HEK293 (cell line): ENCODE data around the gene OR12D3.

ENCODE experiments used
- CTCF ChIA-PET: fragments of 350-600 bp; formaldehyde crosslinking; extraction: SDS; loops from one replicate; lab custom pipeline; 2021; ENCODE audit warnings: antibody characterized with exemption; lab: Yijun Ruan, JAX
- POLR2A ChIA-PET: fragments of 300-600 bp; formaldehyde crosslinking; extraction: SDS; loops from one replicate; lab custom pipeline; 2020; ENCODE audit warnings: antibody characterized with exemption, inconsistent platforms; lab: Yijun Ruan, JAX
- H3K27ac ChIP-seq: fragments of 200-500 bp; sonication (Bioruptor generic); 2 replicates; pipeline ENCODE4 v1.5.1; 2014; ENCODE audit warnings: low read depth, low read length, control low read depth, inconsistent platforms; ENCODE audit errors: extremely low read depth
- H3K36me3 ChIP-seq, 2 experiments: fragments of 200-500 bp in 1 of 2; sonication (Bioruptor generic) in 1 of 2; 1 replicate in 1 of 2; 2 replicates in 1 of 2; pipeline ENCODE4 v1.5.1; 2014 to 2017; ENCODE audit warnings: inconsistent platforms in 2 of 2, low read length in 2 of 2; ENCODE audit not compliant: control insufficient read depth in 2 of 2, insufficient read depth in 1 of 2
- H3K4me1 ChIP-seq: fragments of 200-500 bp; sonication (Bioruptor generic); 2 replicates; pipeline ENCODE4 v1.5.1; 2014; ENCODE audit warnings: mild to moderate bottlenecking, low read length, inconsistent platforms; ENCODE audit not compliant: control insufficient read depth, insufficient read depth
- H3K4me3 ChIP-seq: 2 replicates; pipeline ENCODE4 v1.5.1; 2011; ENCODE audit warnings: low read depth, mild to moderate bottlenecking, control low read depth, low read length, moderate library complexity
- H3K9me3 ChIP-seq: fragments of 200-500 bp; sonication (Bioruptor generic); 2 replicates; pipeline ENCODE4 v1.5.1; 2014; ENCODE audit warnings: low read depth, low read length, inconsistent platforms; ENCODE audit not compliant: control insufficient read depth, insufficient read depth
- BCL11B ChIP-seq: fragments of 450-650 bp; formaldehyde crosslinking; IDR thresholded peaks from 2 replicates; pipeline ENCODE4 v1.5.1; 2016; ENCODE audit warnings: low read depth, missing biosample characterization, missing genetic modification characterization
- RBAK ChIP-seq: fragments of 450-650 bp; formaldehyde crosslinking; IDR thresholded peaks from 2 replicates; pipeline ENCODE4 v1.5.1; 2016; ENCODE audit warnings: missing biosample characterization, missing genetic modification characterization
- SALL2 ChIP-seq: fragments of 450-650 bp; formaldehyde crosslinking; IDR thresholded peaks from 2 replicates; pipeline ENCODE4 v1.5.0; 2017; ENCODE audit warnings: missing biosample characterization, mild to moderate bottlenecking, missing genetic modification characterization, borderline replicate concordance
- SCRT1 ChIP-seq: fragments of 450-650 bp; formaldehyde crosslinking; IDR thresholded peaks from 2 replicates; pipeline ENCODE4 v1.5.1; 2016; ENCODE audit warnings: missing biosample characterization, missing genetic modification characterization, borderline replicate concordance
- SCRT2 ChIP-seq: fragments of 450-650 bp; formaldehyde crosslinking; IDR thresholded peaks from 2 replicates; pipeline ENCODE4 v1.5.1; 2016; ENCODE audit warnings: missing biosample characterization, missing genetic modification characterization
- ZBTB8A ChIP-seq: fragments of 450-650 bp; formaldehyde crosslinking; IDR thresholded peaks from 2 replicates; pipeline ENCODE4 v1.5.1; 2016; ENCODE audit warnings: missing biosample characterization, missing genetic modification characterization
- ZNF10 ChIP-seq: fragments of 450-650 bp; formaldehyde crosslinking; IDR thresholded peaks from 2 replicates; pipeline ENCODE4 v1.5.1; 2017; ENCODE audit warnings: missing biosample characterization, missing genetic modification characterization
- ZNF274 ChIP-seq, 2 experiments: fragments of 200-500 bp in 1 of 2; fragments of 450-650 bp in 1 of 2; sonication (Bioruptor generic) in 1 of 2; formaldehyde crosslinking in 1 of 2; IDR thresholded peaks; 2 replicates each; pipeline versions ENCODE4 v1.5.1 to v1.6.1; 2014 to 2016; ENCODE audit warnings: borderline replicate concordance in 1 of 2, inconsistent platforms in 1 of 2, low read length in 1 of 2, missing biosample characterization in 1 of 2, missing genetic modification characterization in 1 of 2
- ZNF302 ChIP-seq: fragments of 450-650 bp; formaldehyde crosslinking; IDR thresholded peaks from 2 replicates; pipeline ENCODE4 v1.5.1; 2016; ENCODE audit warnings: missing biosample characterization, missing genetic modification characterization, low read depth
- ZNF354C ChIP-seq: fragments of 450-650 bp; formaldehyde crosslinking; IDR thresholded peaks from 2 replicates; pipeline ENCODE4 v1.5.1; 2016; ENCODE audit warnings: missing biosample characterization, missing genetic modification characterization, low read depth, borderline replicate concordance
- ZNF426 ChIP-seq: fragments of 450-650 bp; formaldehyde crosslinking; IDR thresholded peaks from 2 replicates; pipeline ENCODE4 v1.5.1; 2017; ENCODE audit warnings: missing biosample characterization, missing genetic modification characterization, mild to moderate bottlenecking, inconsistent platforms, moderate library complexity
- ZNF585B ChIP-seq: fragments of 450-650 bp; formaldehyde crosslinking; IDR thresholded peaks from 2 replicates; pipeline ENCODE4 v1.5.1; 2016; ENCODE audit warnings: missing biosample characterization, missing genetic modification characterization
- ZNF654 ChIP-seq: fragments of 450-650 bp; formaldehyde crosslinking; IDR thresholded peaks from 2 replicates; pipeline ENCODE4 v1.5.1; 2016; ENCODE audit warnings: low read depth, missing biosample characterization, missing genetic modification characterization
- ZNF707 ChIP-seq: fragments of 450-650 bp; formaldehyde crosslinking; IDR thresholded peaks from 2 replicates; pipeline ENCODE4 v1.5.1; 2016; ENCODE audit warnings: missing biosample characterization, missing genetic modification characterization
- ZNF768 ChIP-seq: fragments of 450-650 bp; formaldehyde crosslinking; IDR thresholded peaks from 2 replicates; pipeline ENCODE4 v1.5.1; 2018; ENCODE audit warnings: missing biosample characterization, mild to moderate bottlenecking, missing genetic modification characterization
- TF ChIP-seq, protein P1 (sequence below): fragments of 450-650 bp; formaldehyde crosslinking; IDR thresholded peaks from 2 replicates; pipeline ENCODE4 v1.5.1; 2016; ENCODE audit warnings: missing biosample characterization, missing genetic modification characterization
- TF ChIP-seq, protein P2 (sequence below): fragments of 450-650 bp; formaldehyde crosslinking; IDR thresholded peaks from 2 replicates; pipeline ENCODE4 v1.5.1; 2016; ENCODE audit warnings: missing biosample characterization, missing genetic modification characterization
- TF ChIP-seq, protein P3 (sequence below): fragments of 450-650 bp; formaldehyde crosslinking; conservative IDR thresholded peaks from 2 replicates; pipeline ENCODE4 v1.5.1; 2016; ENCODE audit warnings: low read depth, missing biosample characterization, missing genetic modification characterization
- TF ChIP-seq, protein P4 (sequence below): fragments of 450-650 bp; formaldehyde crosslinking; IDR thresholded peaks from 2 replicates; pipeline ENCODE4 v1.5.1; 2016; ENCODE audit warnings: missing biosample characterization, missing genetic modification characterization
- TF ChIP-seq, protein P5 (sequence below): fragments of 450-650 bp; formaldehyde crosslinking; IDR thresholded peaks from 2 replicates; pipeline ENCODE4 v1.5.1; 2016; ENCODE audit warnings: missing biosample characterization, missing genetic modification characterization, borderline replicate concordance
- TF ChIP-seq, protein P6 (sequence below): sonication (generic); formaldehyde crosslinking; IDR thresholded peaks from 2 replicates; pipeline ENCODE4 v1.8.1; 2022; ENCODE audit warnings: mild to moderate bottlenecking, moderate library complexity, missing genetic modification reagents

Gene OR12D3

DNA sequence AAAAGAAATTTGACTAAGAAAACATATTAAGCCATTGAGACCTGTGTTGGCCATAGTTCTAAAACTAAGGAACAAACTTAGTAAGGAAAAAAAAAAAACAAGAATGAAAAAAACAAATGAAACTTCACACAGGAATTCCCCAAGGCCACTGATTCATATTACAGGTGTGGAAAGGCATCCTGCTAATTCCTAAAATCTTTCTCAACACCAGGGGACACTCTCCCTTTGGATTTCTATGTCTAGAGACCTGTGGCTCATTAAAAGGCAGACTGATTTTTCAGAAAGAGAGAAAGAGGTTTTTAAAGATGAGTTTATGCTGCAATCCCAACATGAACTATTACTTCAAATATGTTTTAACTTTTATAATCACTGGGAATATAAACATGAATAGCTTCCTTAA is 39.5 kb upstream of the OR12D3 start, which contains the start of gene OR12D1:
TSS of gene OR12D1 (plus strand) at position 341 of the 400 bp plus-strand sequence.
- ChIA-PET POLR2A (no interaction called here), CTCF (interaction anchor here (0.6 to 4.0 kb wide), 20 partner anchors 9 to 342 kb away, joined by 3 to 36 read pairs (median 4); partner anchors contain the start of genes OR12D3 and OR2H2)

DNA sequence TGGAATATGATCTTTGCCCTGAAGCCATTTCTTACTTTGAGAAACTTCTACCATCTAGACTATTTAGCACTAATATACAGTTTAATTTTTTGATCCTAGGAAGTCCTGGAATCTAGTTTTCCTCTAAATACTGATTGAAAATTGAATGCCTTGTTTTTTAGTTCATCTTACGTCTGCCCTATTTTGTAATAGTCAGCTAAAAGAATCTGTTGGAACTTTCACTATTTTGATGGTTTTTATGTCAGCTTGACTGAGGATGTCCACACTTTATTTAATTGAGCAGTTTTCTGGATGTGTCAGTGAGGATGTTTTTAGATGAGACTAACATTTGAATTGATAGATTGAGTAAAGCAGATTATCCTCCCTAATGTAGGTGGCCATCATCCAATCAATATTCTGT is 28.7 kb upstream of the OR12D3 start:
- CTCF ChIA-PET = no interaction called here
- TF ChIP-seq RBAK (no peak), ZNF707 (no peak), ZNF768 (no peak), ZNF654 (tag by site-specific recombination) (no peak), ZNF426 (tag by site-specific recombination) (no peak), BCL11B (tag by site-specific recombination) (no peak), ZNF585B (no peak), ZNF10 (no peak), SALL2 (no peak), ZNF354C (no peak), ZBTB8A (tag by site-specific recombination) (no peak), ZNF302 (tag by site-specific recombination) (no peak), ZNF274 (IDR thresholded peaks at IDR 0.05; ENCODE audit: low read length) (no peak), ZNF274 (tag by site-specific recombination; IDR thresholded peaks at IDR 0.05; ENCODE audit: borderline replicate concordance) (no peak)
- TF ChIP-seq, protein P1, sequence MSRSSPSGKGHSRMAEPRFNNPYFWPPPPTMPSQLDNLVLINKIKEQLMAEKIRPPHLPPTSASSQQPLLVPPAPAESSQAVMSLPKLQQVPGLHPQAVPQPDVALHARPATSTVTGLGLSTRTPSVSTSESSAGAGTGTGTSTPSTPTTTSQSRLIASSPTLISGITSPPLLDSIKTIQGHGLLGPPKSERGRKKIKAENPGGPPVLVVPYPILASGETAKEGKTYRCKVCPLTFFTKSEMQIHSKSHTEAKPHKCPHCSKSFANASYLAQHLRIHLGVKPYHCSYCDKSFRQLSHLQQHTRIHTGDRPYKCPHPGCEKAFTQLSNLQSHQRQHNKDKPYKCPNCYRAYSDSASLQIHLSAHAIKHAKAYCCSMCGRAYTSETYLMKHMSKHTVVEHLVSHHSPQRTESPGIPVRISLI (tag by site-specific recombination) = no peak
- TF ChIP-seq, protein P2, sequence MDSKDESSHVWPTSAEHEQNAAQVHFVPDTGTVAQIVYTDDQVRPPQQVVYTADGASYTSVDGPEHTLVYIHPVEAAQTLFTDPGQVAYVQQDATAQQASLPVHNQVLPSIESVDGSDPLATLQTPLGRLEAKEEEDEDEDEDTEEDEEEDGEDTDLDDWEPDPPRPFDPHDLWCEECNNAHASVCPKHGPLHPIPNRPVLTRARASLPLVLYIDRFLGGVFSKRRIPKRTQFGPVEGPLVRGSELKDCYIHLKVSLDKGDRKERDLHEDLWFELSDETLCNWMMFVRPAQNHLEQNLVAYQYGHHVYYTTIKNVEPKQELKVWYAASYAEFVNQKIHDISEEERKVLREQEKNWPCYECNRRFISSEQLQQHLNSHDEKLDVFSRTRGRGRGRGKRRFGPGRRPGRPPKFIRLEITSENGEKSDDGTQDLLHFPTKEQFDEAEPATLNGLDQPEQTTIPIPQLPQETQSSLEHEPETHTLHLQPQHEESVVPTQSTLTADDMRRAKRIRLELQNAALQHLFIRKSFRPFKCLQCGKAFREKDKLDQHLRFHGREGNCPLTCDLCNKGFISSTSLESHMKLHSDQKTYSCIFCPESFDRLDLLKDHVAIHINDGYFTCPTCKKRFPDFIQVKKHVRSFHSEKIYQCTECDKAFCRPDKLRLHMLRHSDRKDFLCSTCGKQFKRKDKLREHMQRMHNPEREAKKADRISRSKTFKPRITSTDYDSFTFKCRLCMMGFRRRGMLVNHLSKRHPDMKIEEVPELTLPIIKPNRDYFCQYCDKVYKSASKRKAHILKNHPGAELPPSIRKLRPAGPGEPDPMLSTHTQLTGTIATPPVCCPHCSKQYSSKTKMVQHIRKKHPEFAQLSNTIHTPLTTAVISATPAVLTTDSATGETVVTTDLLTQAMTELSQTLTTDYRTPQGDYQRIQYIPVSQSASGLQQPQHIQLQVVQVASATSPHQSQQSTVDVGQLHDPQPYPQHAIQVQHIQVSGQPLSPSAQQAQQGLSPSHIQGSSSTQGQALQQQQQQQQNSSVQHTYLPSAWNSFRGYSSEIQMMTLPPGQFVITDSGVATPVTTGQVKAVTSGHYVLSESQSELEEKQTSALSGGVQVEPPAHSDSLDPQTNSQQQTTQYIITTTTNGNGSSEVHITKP = no peak
- TF ChIP-seq, protein P3, sequence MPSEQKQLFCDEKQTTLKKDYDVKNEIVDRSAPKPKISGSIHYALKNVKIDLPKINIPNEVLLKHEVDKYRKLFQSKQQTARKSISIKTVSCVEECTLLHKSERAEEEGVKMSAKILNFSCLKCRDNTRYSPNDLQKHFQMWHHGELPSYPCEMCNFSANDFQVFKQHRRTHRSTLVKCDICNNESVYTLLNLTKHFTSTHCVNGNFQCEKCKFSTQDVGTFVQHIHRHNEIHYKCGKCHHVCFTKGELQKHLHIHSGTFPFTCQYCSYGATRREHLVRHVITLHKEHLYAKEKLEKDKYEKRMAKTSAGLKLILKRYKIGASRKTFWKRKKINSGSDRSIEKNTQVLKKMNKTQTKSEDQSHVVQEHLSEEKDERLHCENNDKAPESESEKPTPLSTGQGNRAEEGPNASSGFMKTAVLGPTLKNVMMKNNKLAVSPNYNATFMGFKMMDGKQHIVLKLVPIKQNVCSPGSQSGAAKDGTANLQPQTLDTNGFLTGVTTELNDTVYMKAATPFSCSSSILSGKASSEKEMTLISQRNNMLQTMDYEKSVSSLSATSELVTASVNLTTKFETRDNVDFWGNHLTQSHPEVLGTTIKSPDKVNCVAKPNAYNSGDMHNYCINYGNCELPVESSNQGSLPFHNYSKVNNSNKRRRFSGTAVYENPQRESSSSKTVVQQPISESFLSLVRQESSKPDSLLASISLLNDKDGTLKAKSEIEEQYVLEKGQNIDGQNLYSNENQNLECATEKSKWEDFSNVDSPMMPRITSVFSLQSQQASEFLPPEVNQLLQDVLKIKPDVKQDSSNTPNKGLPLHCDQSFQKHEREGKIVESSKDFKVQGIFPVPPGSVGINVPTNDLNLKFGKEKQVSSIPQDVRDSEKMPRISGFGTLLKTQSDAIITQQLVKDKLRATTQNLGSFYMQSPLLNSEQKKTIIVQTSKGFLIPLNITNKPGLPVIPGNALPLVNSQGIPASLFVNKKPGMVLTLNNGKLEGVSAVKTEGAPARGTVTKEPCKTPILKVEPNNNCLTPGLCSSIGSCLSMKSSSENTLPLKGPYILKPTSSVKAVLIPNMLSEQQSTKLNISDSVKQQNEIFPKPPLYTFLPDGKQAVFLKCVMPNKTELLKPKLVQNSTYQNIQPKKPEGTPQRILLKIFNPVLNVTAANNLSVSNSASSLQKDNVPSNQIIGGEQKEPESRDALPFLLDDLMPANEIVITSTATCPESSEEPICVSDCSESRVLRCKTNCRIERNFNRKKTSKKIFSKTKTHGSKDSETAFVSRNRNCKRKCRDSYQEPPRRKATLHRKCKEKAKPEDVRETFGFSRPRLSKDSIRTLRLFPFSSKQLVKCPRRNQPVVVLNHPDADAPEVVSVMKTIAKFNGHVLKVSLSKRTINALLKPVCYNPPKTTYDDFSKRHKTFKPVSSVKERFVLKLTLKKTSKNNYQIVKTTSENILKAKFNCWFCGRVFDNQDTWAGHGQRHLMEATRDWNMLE (tag by site-specific recombination) = no peak
- TF ChIP-seq, protein P4, sequence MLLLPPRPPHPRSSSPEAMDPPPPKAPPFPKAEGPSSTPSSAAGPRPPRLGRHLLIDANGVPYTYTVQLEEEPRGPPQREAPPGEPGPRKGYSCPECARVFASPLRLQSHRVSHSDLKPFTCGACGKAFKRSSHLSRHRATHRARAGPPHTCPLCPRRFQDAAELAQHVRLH (tag by site-specific recombination) = no peak
- TF ChIP-seq, protein P5, sequence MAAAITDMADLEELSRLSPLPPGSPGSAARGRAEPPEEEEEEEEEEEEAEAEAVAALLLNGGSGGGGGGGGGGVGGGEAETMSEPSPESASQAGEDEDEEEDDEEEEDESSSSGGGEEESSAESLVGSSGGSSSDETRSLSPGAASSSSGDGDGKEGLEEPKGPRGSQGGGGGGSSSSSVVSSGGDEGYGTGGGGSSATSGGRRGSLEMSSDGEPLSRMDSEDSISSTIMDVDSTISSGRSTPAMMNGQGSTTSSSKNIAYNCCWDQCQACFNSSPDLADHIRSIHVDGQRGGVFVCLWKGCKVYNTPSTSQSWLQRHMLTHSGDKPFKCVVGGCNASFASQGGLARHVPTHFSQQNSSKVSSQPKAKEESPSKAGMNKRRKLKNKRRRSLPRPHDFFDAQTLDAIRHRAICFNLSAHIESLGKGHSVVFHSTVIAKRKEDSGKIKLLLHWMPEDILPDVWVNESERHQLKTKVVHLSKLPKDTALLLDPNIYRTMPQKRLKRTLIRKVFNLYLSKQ (tag by site-specific recombination) = no peak
- no peak overlapping the region for H3K27ac ChIP-seq
- H3K9me3 ChIP-seq = no peaks in the 10 kb centered on the region
- POLR2A ChIA-PET = no interaction called here
- no peaks in the 10 kb centered on the region for H3K4me1 ChIP-seq
- H3K4me3 ChIP-seq = no peak overlapping the region
- no peaks in the 10 kb centered on the region for H3K36me3 ChIP-seq

More for the DNA sequence above, 39.5 kb upstream of the OR12D3 start, which contains the start of gene OR12D1:
- H3K4me1 ChIP-seq = no peaks in the 10 kb centered on the region
- no peak within 1 kb of the TSS for H3K4me3 ChIP-seq
- TF ChIP-seq SCRT2 (peak; percentile 52; the same call in 1 of the 2 replicates), ZNF654 (tag by site-specific recombination) (peak; percentile 16; the same call in 1 of the 2 replicates), SCRT1 (tag by site-specific recombination) (peak; percentile 88)
- TF ChIP-seq, protein P6, sequence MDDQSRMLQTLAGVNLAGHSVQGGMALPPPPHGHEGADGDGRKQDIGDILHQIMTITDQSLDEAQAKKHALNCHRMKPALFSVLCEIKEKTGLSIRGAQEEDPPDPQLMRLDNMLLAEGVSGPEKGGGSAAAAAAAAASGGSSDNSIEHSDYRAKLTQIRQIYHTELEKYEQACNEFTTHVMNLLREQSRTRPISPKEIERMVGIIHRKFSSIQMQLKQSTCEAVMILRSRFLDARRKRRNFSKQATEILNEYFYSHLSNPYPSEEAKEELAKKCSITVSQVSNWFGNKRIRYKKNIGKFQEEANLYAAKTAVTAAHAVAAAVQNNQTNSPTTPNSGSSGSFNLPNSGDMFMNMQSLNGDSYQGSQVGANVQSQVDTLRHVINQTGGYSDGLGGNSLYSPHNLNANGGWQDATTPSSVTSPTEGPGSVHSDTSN (CRISPR knock-in tag) = no peak
- no peak within 1 kb of the TSS for H3K27ac ChIP-seq
- no peaks in the 10 kb centered on the region; the same call in 1 of the 2 replicates for H3K9me3 ChIP-seq
- H3K36me3 ChIP-seq = no peaks in the 10 kb centered on the region
